K562 (cell line): Measurements from ENCODE around the gene APC2. TPM values are rescaled to one million over a fixed set of nuclear protein-coding genes. Genes with fewer than 3 reads are reported as not detected.

Source experiments
- ATAC-seq: fragments of 200-7000 bp; cut with Tn5 transposase; 3 replicates; pipeline ENCODE4 v1.9.1; 2020; ENCODE audit warnings: moderate library complexity
- BruUV-seq: library from RNA; stranded (reverse); fragments of 400-500 nt; replicated peaks from 2 replicates; lab custom pipeline; 2021; lab: Mats Ljungman, UMichigan
- CTCF ChIA-PET: fragments of 300-600 bp; formaldehyde crosslinking; extraction: SDS; loops from one replicate; lab custom pipeline; 2021; ENCODE audit warnings: low intra/inter-chr PET ratio; lab: Yijun Ruan, JAX
- POLR2A ChIA-PET: fragments of 300-600, 350-650 bp; sonication (Branson Sonifier 250); formaldehyde crosslinking; extraction: SDS; loops from one replicate; lab custom pipeline; 2021; ENCODE audit warnings: antibody characterized with exemption, inconsistent platforms; lab: Yijun Ruan, JAX
- DNase-seq, 4 experiments: peaks; one replicate each; pipeline versions ENCODE4 v3.0.0 to v3.0.0-alpha.2; 2011 to 2018; ENCODE audit warnings: low spot score in 3 of 4, mixed read lengths in 3 of 4; ENCODE audit errors: extremely low read depth in 1 of 4
- FAIRE-seq: peaks from 2 replicates; lab custom pipeline; 2011; peaks lifted over from hg19 to GRCh38; lab: Jason Lieb, UNC
- H2AFZ ChIP-seq: 2 replicates; pipeline ENCODE4 v1.6.0; 2011; ENCODE audit warnings: low read depth, low read length, control low read depth, inconsistent platforms
- H3K27ac ChIP-seq: fragments of 200-600 bp; 3 replicates; pipeline ENCODE4 v1.8.0; 2011; ENCODE audit warnings: low read depth, mild to moderate bottlenecking, control low read depth, inconsistent platforms, low read length, moderate library complexity, mixed read lengths; ENCODE audit errors: extremely low read depth
- H3K27me3 ChIP-seq, 2 experiments: fragments of 300-600 bp in 1 of 2; 2 replicates in 1 of 2; 3 replicates in 1 of 2; pipeline versions ENCODE4 v1.6.0 to v1.8.0; 2011; ENCODE audit warnings: inconsistent platforms in 2 of 2, low read length in 2 of 2, mild to moderate bottlenecking in 1 of 2, mixed read lengths in 1 of 2, moderate library complexity in 1 of 2; ENCODE audit not compliant: control insufficient read depth in 2 of 2, insufficient read depth in 2 of 2
- H3K36me3 ChIP-seq: fragments of 300-600 bp; 3 replicates; pipeline ENCODE4 v1.8.0; 2011; ENCODE audit warnings: mild to moderate bottlenecking, low read length, inconsistent platforms; ENCODE audit not compliant: control insufficient read depth, insufficient read depth
- H3K4me1 ChIP-seq, 2 experiments: fragments of 200-600 bp in 1 of 2; replicated peaks in 1 of 2; 2 replicates in 1 of 2; 3 replicates in 1 of 2; pipeline versions ENCODE4 v1.5.1 to v1.8.0; 2011; ENCODE audit warnings: inconsistent platforms in 2 of 2, low read length in 2 of 2, mild to moderate bottlenecking in 1 of 2, mixed read lengths in 1 of 2, moderate library complexity in 1 of 2; ENCODE audit not compliant: control insufficient read depth in 2 of 2, insufficient read depth in 2 of 2
- H3K4me2 ChIP-seq: 2 replicates; pipeline ENCODE4 v1.6.1; 2011; ENCODE audit warnings: low read length, control low read depth, inconsistent platforms, mixed read lengths; ENCODE audit not compliant: insufficient read depth
- H3K4me3 ChIP-seq: fragments of 200-600 bp; sonication (generic), shearing (Covaris generic); 2 replicates; pipeline ENCODE4 v1.5.1; 2016; ENCODE audit warnings: control low read depth, inconsistent platforms
- H3K79me2 ChIP-seq: fragments of 200-600 bp; 3 replicates; pipeline ENCODE4 v1.8.0; 2011; ENCODE audit warnings: low read length, inconsistent platforms; ENCODE audit not compliant: control insufficient read depth, insufficient read depth
- H3K9ac ChIP-seq, 2 experiments: 2 replicates each; pipeline versions ENCODE4 v1.6.0 to v1.6.1; 2011; ENCODE audit warnings: low read depth in 2 of 2, low read length in 2 of 2, control low read depth in 1 of 2, inconsistent platforms in 1 of 2, mild to moderate bottlenecking in 1 of 2, mixed read lengths in 1 of 2; ENCODE audit not compliant: insufficient read depth in 1 of 2
- H3K9me1 ChIP-seq: one replicate; pipeline ENCODE4 v1.6.0; 2011; ENCODE audit warnings: inconsistent platforms, mild to moderate bottlenecking, low read length, moderate library complexity; ENCODE audit not compliant: control insufficient read depth, insufficient read depth
- H3K9me3 ChIP-seq: replicated peaks from 2 replicates; pipeline ENCODE4 v1.5.1; 2011; ENCODE audit warnings: low read depth, low read length, inconsistent platforms; ENCODE audit not compliant: control insufficient read depth, insufficient read depth
- H4K20me1 ChIP-seq: replicated peaks from 2 replicates; pipeline ENCODE4 v1.6.1; 2011; ENCODE audit warnings: low read length, inconsistent platforms, mixed read lengths; ENCODE audit not compliant: control insufficient read depth, insufficient read depth
- CTCFL ChIP-seq: IDR thresholded peaks from 2 replicates; pipeline ENCODE4 v1.6.1; 2011; ENCODE audit warnings: borderline replicate concordance, low read depth, mild to moderate bottlenecking, moderate library complexity, low read length; ENCODE audit not compliant: insufficient read depth, poor library complexity, severe bottlenecking
- EP300 ChIP-seq: IDR thresholded peaks from 2 replicates; pipeline ENCODE4 v1.6.1; 2012; ENCODE audit warnings: low read length, improper control_type of control experiment
- FOXK1 ChIP-seq: sonication (generic); formaldehyde crosslinking; IDR thresholded peaks from 2 replicates; pipeline ENCODE4 v1.8.0; 2022; ENCODE audit warnings: missing genetic modification reagents, mild to moderate bottlenecking, borderline replicate concordance
- HSF4 ChIP-seq: fragments of 250-450 bp; sonication (Bioruptor Pico); IDR thresholded peaks from 2 replicates; pipeline ENCODE4 v2.1.2; 2022; ENCODE audit warnings: mild to moderate bottlenecking, moderate library complexity, borderline replicate concordance
- RAD21 ChIP-seq, 2 experiments: fragments of 250-450 bp in 1 of 2; fragments of 450-650 bp in 1 of 2; sonication (Bioruptor Pico) in 1 of 2; formaldehyde crosslinking in 1 of 2; IDR thresholded peaks in 1 of 2; conservative IDR thresholded peaks in 1 of 2; 2 replicates each; pipeline versions ENCODE4 v1.4.0 to v1.8.0; 2020 to 2022; ENCODE audit warnings: mild to moderate bottlenecking in 2 of 2, moderate library complexity in 1 of 2
- RCOR1 ChIP-seq, 2 experiments: IDR thresholded peaks; 2 replicates each; pipeline ENCODE4 v1.6.1; 2012; ENCODE audit warnings: low read depth in 2 of 2, low read length in 2 of 2, borderline replicate concordance in 1 of 2, improper control_type of control experiment in 1 of 2
- ZBTB2 ChIP-seq: fragments of 450-650 bp; IDR thresholded peaks from 2 replicates; pipeline ENCODE4 v1.6.1; 2016; ENCODE audit warnings: antibody characterized with exemption
- WGBS: fragments of 100-300 bp; shearing (Covaris generic); methylation state at CpG from one replicate; pipeline ENCODE4 v1.1.6; 2016; ENCODE audit warnings: low coverage, mixed read lengths; ENCODE audit not compliant: insufficient coverage; ENCODE audit errors: missing lambda C conversion rate; 5-methylcytosine and 5-hydroxymethylcytosine counted together
- in situ Hi-C: fragments of 300-500 bp; cut with MboI; formaldehyde crosslinking; loops from 4 replicates; pipeline ENCODE4 v1.15.0; 2018; ENCODE audit warnings: inconsistent platforms, mixed read lengths
- intact Hi-C: fragments of 100-400 bp; cut with micrococcal nuclease; formaldehyde crosslinking; loops from 2 replicates; pipeline ENCODE4 v1.14.2; 2022
- polyA plus RNA-seq, 8 experiments: library from polyadenylated mRNA; depleted of rRNA in 4 of 8; stranded (reverse) in 5 of 8; unstranded in 3 of 8; fragments of >200 nt; fragmentation: Nextera tagmentation in 2 of 8; fragmentation: Illumina TruSeq in 1 of 8; extraction: Ambion mirVana in 2 of 8; extraction: Trizol in 1 of 8; gene quantifications; 2 replicates each; pipeline versions ENCODE4 v1.2.1 to v1.2.3, GENCODE V29; 2011 to 2014; ENCODE audit warnings: inconsistent platforms in 1 of 8, missing spikeins in 1 of 8
- total RNA-seq, 7 experiments: library from RNA; depleted of rRNA in 6 of 7; stranded (reverse); fragments of >200 nt in 6 of 7; fragmentation: Illumina TruSeq in 2 of 7; extraction: Trizol in 2 of 7; gene quantifications; 2 replicates each; pipeline versions ENCODE4 v1.2.1 to v1.2.3, GENCODE V29; 2011 to 2021; ENCODE audit warnings: low replicate concordance in 1 of 7
- TF ChIP-seq, protein P1 (sequence below): sonication (generic); formaldehyde crosslinking; IDR thresholded peaks from 2 replicates; pipeline ENCODE4 v1.8.1; 2023; ENCODE audit warnings: mild to moderate bottlenecking, missing genetic modification reagents

The APC2 gene
- total and polyA plus RNA-seq, 9 of the 15 experiments (the other 6 are each of a cell fraction or from before 2014, with no cell fraction given), result 0.01 to 0.40 (median 0.05) TPM; not detected in 3

DNA sequence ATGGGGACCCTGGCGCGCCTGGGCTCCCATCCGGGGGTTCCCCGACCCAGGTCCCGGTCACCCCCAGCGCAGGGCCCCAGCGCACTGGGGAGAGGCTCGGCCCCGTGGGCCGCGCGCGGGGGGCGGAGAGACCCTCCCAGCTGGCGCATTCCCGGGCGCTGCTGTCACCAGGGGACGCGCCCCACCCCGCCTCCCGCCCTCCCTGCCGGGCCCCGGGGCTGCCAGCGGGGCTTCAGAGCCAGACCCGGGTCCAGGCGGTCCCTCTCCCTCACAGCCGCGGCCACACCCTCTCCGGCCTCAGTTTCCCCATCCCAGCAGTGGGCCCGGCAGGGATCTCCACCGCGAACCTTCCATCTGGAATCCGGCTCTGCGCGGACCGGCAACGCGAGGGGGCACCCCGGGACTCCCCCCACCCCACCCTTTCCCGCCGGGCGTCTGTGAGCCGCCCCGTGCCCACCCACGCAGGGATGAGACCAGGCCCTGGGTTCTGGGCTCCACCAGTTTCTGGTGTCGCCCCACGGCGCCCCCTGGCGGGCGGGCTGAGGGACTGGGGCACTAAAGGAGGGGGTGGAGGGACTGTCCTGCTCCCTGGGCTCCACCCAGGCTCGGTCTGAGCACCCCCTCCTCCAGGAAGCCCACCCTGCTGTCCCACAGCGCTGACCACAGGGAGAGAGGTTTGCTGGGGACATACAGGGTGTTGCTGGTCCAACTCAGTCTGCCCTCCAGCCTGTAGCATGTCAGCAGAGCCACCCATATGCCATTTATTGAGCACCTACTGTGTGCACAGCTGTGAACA lies 63.8 kb downstream of the APC2 start:
- ATAC-seq (peak; percentile 91), DNase-seq (peak; percentile 83 to 93 (median 89)), FAIRE-seq (peak; percentile 69)
- CTCF ChIA-PET, result interaction anchor here (0.6 to 1.4 kb wide), 3 partner anchors 43 to 276 kb away, joined by 3 to 6 read pairs (median 3); no protein-coding TSS in a partner anchor
- Histone ChIP-seq H3K4me2 (peak overlapping the region; percentile 61; the same call in 1 of the 2 replicates), H2AFZ (peak overlapping the region; percentile 80), H3K9me1 (no peaks in the 10 kb centered on the region), H3K4me1 (peaks cover 0 to 46% of the 10 kb centered on the region in 2 experiments), H3K9ac (peak overlapping the region; percentile 55 to 96; a peak in 3 of 4 replicates), H3K27ac (peak overlapping the region; percentile 76; the same call in 1 of the 3 replicates), H3K36me3 (peaks cover 4% of the 10 kb centered on the region; the same call in 1 of the 3 replicates), H3K79me2 (peaks cover 11% of the 10 kb centered on the region; the same call in 2 of the 3 replicates), H3K4me3 (peak overlapping the region; percentile 85), H4K20me1 (no peaks in the 10 kb centered on the region), H3K9me3 (peaks cover 3% of the 10 kb centered on the region), H3K27me3 (no peaks in the 10 kb centered on the region)
- no TSS peak for BruUV-seq
- in situ Hi-C loops, result no loop called here
- intact Hi-C loops, result loop anchor here (2.0 to 5.0 kb wide), 2 partner anchors 35 to 56 kb away; partner anchors contain the start of gene C19orf25
- 2% methylated on average over 30 of the region's 52 CpGs for WGBS
- POLR2A ChIA-PET, result no interaction called here
- TF ChIP-seq RCOR1 (IDR thresholded peaks at IDR 0.05; ENCODE audit: borderline replicate concordance in 1 of 2, low read depth in 2 of 2, low read length in 2 of 2), result peak in 1 of 2 experiments; percentile 59; a peak in 2 of 4 replicates
- TF ChIP-seq, protein P1, sequence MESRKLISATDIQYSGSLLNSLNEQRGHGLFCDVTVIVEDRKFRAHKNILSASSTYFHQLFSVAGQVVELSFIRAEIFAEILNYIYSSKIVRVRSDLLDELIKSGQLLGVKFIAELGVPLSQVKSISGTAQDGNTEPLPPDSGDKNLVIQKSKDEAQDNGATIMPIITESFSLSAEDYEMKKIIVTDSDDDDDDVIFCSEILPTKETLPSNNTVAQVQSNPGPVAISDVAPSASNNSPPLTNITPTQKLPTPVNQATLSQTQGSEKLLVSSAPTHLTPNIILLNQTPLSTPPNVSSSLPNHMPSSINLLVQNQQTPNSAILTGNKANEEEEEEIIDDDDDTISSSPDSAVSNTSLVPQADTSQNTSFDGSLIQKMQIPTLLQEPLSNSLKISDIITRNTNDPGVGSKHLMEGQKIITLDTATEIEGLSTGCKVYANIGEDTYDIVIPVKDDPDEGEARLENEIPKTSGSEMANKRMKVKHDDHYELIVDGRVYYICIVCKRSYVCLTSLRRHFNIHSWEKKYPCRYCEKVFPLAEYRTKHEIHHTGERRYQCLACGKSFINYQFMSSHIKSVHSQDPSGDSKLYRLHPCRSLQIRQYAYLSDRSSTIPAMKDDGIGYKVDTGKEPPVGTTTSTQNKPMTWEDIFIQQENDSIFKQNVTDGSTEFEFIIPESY (CRISPR knock-in tag), result peak; percentile 54; the same call in 1 of the 2 replicates
- peak; percentile 49; the same call in 1 of the 2 replicates for TF ChIP-seq FOXK1 (CRISPR knock-in tag)
- peak; percentile 95 for TF ChIP-seq CTCFL
- peak; percentile 45 to 67; a peak in 3 of 4 replicates for TF ChIP-seq RAD21 (CRISPR knock-in tag; conservative IDR thresholded peaks at IDR 0.05 in 1 of 2, IDR thresholded peaks at IDR 0.05 in 1 of 2)
- 0 out of 2 replicates have a peak, but pooled peaks have one; percentile 18 for TF ChIP-seq ZBTB2
- no peak for TF ChIP-seq HSF4 (CRISPR knock-in tag)
- TF ChIP-seq EP300, result no peak
